GM21786 (cell line): ENCODE results near the gene FXYD6.
"Not testable (repeated sequence)": the region's sequence is repeated elsewhere in the genome, so short reads cannot be mapped to it uniquely, and the experiment has no call there.

ENCODE experiments used
- ATAC-seq: cut with Tn5 transposase; IDR thresholded peaks from one replicate; pipeline ENCODE4 v1.9.1; 2021; ENCODE audit not compliant: unreplicated experiment

FXYD6 gene

GRCh38 chr11:117819096-117820040 is 57.1 kb downstream of the FXYD6 start:
- ATAC-seq, result no peak

- no peak for ATAC-seq
Observed at GRCh38 chr11:117818041-117818873, 58.2 kb downstream of the FXYD6 start.

GRCh38 chr11:117817368-117818040 is 59.0 kb downstream of the FXYD6 start:
- ATAC-seq, result no peak

- ATAC-seq, result no peak
Observed at GRCh38 chr11:117816846-117817367, 59.6 kb downstream of the FXYD6 start.

GRCh38 chr11:117816151-117816741 is 60.2 kb downstream of the FXYD6 start:
- no peak for ATAC-seq

- peak; percentile 66 for ATAC-seq
Observed at GRCh38 chr11:117815262-117815803, 61.1 kb downstream of the FXYD6 start.

- peak; percentile 37 for ATAC-seq
Observed at GRCh38 chr11:117814766-117815261, 61.6 kb downstream of the FXYD6 start.

- ATAC-seq, result peak; percentile 3
Observed at GRCh38 chr11:117814204-117814765, 62.2 kb downstream of the FXYD6 start.

GRCh38 chr11:117810056-117810451 is 66.4 kb downstream of the FXYD6 start:
- ATAC-seq, result not testable (repeated sequence)

- no peak for ATAC-seq
Observed at GRCh38 chr11:117809236-117810055, 67.0 kb downstream of the FXYD6 start.

- no peak for ATAC-seq
Observed at GRCh38 chr11:117808784-117809183, 67.7 kb downstream of the FXYD6 start.

GRCh38 chr11:117807482-117808327 is 68.8 kb downstream of the FXYD6 start:
- ATAC-seq, result no peak

GRCh38 chr11:117806846-117807245 is 69.6 kb downstream of the FXYD6 start:
- ATAC-seq, result no peak

- ATAC-seq, result no peak
Observed at GRCh38 chr11:117805045-117805444, 71.4 kb downstream of the FXYD6 start.

GRCh38 chr11:117803896-117804295 is 72.6 kb downstream of the FXYD6 start:
- no peak for ATAC-seq

GRCh38 chr11:117799634-117800033 is 76.8 kb downstream of the FXYD6 start:
- ATAC-seq, result no peak

- no peak for ATAC-seq
Observed at GRCh38 chr11:117796872-117797529, 79.5 kb downstream of the FXYD6 start, which contains the start of gene DSCAML1. Gene DSCAML1, minus strand, starts transcription at chr11:117797216. Its CDS starts 137 bp downstream, at chr11:117797079.
